Parathyroid adenoma (tissue), 2 donors: Measurements from ENCODE around the gene ASCL2.

Source experiments
- H2AFZ ChIP-seq: fragments of 300-600 bp; sonication (generic); one replicate; pipeline ENCODE4 v1.7.0; 2017; ENCODE audit warnings: antibody characterized with exemption, mild to moderate bottlenecking
- H3K27ac ChIP-seq: fragments of 300-600 bp; sonication (generic); one replicate; pipeline ENCODE4 v1.7.0; 2017
- H3K27me3 ChIP-seq: fragments of 300-600 bp; sonication (generic); one replicate; pipeline ENCODE4 v1.7.0; 2017; ENCODE audit warnings: low read length; ENCODE audit not compliant: control insufficient read depth, insufficient read depth
- H3K36me3 ChIP-seq: fragments of 300-600 bp; sonication (generic); one replicate; pipeline ENCODE4 v1.7.0; 2017; ENCODE audit warnings: low read length; ENCODE audit not compliant: control insufficient read depth, insufficient read depth
- H3K4me1 ChIP-seq: fragments of 300-600 bp; sonication (generic); one replicate; pipeline ENCODE4 v1.7.0; 2017; ENCODE audit warnings: control low read depth
- H3K4me2 ChIP-seq: fragments of 300-600 bp; sonication (generic); one replicate; pipeline ENCODE4 v1.7.0; 2017; ENCODE audit warnings: low read length
- H3K4me3 ChIP-seq: fragments of 300-600 bp; sonication (generic); one replicate; pipeline ENCODE4 v1.7.0; 2017; ENCODE audit warnings: low read depth, low read length
- H3K79me2 ChIP-seq: fragments of 300-600 bp; sonication (generic); one replicate; pipeline ENCODE4 v1.7.0; 2017; ENCODE audit warnings: control low read depth
- H3K9ac ChIP-seq: fragments of 300-600 bp; sonication (generic); one replicate; pipeline ENCODE4 v1.7.0; 2017; ENCODE audit warnings: mild to moderate bottlenecking
- H3K9me3 ChIP-seq: fragments of 300-600 bp; sonication (generic); one replicate; pipeline ENCODE4 v1.7.0; 2017; ENCODE audit warnings: low read length; ENCODE audit not compliant: control insufficient read depth
- TF ChIP-seq, protein P1 (sequence below): fragments of 300-600 bp; sonication (generic); IDR thresholded peaks from one replicate; pipeline ENCODE4 v1.7.0; 2017; ENCODE audit warnings: antibody characterized with exemption, mild to moderate bottlenecking
- donor health status: primary hyperparathyroidism.

Gene ASCL2

DNA sequence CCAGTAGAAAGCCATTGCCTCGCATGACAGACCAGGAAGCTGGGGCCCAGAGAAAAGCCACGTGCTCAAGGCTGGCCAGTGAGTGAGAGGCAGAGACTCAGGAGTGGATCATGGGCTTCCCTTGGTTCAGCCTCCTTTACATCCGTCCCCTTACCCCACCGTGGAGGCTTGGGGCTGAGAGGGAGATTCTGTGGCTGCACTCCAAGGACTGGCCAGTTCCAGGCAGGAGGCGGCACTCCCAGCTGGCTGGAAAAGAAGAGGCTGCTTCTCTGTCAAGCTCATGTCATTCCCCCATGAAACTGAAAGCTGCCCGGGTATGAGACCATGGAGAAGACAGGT is 6.6 kb upstream of the ASCL2 start:
- Histone ChIP-seq H3K9ac (no peak overlapping the region), H3K27me3 (no peaks in the 10 kb centered on the region), H3K36me3 (no peaks in the 10 kb centered on the region), H3K9me3 (no peaks in the 10 kb centered on the region), H3K4me2 (no peak overlapping the region), H3K4me3 (no peak overlapping the region), H2AFZ (no peak overlapping the region), H3K79me2 (no peaks in the 10 kb centered on the region), H3K4me1 (no peaks in the 10 kb centered on the region), H3K27ac (no peak overlapping the region)
- TF ChIP-seq, protein P1, sequence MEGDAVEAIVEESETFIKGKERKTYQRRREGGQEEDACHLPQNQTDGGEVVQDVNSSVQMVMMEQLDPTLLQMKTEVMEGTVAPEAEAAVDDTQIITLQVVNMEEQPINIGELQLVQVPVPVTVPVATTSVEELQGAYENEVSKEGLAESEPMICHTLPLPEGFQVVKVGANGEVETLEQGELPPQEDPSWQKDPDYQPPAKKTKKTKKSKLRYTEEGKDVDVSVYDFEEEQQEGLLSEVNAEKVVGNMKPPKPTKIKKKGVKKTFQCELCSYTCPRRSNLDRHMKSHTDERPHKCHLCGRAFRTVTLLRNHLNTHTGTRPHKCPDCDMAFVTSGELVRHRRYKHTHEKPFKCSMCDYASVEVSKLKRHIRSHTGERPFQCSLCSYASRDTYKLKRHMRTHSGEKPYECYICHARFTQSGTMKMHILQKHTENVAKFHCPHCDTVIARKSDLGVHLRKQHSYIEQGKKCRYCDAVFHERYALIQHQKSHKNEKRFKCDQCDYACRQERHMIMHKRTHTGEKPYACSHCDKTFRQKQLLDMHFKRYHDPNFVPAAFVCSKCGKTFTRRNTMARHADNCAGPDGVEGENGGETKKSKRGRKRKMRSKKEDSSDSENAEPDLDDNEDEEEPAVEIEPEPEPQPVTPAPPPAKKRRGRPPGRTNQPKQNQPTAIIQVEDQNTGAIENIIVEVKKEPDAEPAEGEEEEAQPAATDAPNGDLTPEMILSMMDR: no peak

DNA sequence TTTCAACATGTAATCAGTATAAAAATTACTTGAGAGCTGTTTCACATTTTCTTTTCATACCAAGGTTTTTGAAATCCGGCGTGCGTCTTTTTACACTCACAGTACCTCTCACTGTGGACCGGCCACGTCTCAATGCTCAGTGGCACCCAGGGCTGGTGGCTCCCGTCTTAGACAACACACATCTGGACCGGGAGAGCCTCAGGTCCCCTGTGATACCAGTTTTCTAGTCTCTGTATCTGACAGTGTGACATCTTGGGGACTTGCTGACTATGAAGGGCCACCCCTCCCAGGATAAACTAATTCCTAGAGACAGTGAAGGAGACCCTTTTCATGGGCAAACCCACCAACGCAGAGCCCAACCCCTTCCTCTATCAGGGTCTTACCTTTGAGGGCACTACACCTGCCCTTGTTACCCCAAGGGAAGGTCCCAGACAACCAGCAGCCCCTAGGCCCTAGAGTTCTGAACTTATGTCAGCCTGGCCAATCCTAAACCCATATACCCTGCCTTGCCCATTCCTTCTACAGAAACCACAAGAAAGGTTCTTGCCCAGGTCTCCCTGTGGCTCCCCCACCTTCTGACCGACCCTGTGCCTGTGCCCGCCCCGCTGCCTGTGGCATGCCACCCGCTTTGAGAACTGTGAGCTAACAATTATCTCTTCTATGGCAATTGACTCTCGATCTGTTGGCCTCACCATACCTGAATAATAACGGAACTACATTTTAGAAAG is 6.1 kb upstream of the ASCL2 start:
- Histone ChIP-seq H3K4me3 (no peak overlapping the region), H3K4me2 (no peak overlapping the region), H3K9ac (no peak overlapping the region), H3K27me3 (no peaks in the 10 kb centered on the region), H3K9me3 (no peaks in the 10 kb centered on the region), H3K27ac (no peak overlapping the region), H3K79me2 (no peaks in the 10 kb centered on the region), H3K4me1 (no peaks in the 10 kb centered on the region), H3K36me3 (no peaks in the 10 kb centered on the region), H2AFZ (no peak overlapping the region)
- TF ChIP-seq, protein P1: no peak

DNA sequence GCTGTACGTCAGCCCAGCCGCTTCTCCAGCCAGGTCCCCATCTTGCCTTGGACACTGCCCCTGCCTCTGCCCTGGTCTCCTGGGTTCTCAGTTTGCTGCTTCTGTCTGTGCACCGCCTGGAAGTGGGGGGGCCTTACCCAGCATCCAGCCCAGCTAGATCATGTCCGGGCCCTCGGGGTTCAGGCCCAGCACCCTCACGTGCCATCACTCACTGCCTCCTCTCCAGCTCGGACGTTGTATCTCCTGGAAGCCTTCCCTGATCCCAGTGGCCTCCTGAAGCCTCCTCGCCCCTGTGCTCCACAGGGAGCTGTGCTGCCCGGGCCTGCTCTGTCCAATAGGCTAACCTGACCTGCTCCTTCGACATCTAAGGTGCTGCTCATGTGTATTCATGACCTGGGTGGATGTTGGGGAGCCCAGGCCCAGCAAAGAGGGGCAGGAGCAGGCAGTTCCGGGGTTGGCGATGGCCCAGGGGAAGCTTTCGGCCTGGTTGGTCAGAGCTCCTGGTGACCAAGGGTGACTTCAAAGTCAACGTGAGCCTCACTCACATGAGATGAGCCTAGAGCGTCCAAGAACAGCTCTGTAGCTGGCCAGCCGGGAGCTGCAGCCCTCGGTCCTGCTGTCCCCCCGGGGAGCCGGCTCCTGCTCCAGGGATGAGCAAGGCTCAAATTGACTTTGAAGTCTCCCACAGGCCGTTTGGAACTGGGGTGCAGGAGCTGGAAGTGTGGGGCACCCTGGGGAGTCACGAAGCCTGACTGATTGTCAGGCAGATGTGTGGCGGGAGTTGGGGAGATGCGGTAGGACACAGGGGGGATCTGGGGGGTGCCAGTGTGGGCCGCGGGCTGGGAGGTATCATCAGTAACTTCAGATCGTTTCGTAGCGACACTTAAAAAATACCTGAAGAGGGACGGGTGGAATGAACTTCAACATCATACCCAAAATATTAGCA is 5.2 kb upstream of the ASCL2 start:
- H3K27me3 ChIP-seq: no peaks in the 10 kb centered on the region
- no peaks in the 10 kb centered on the region for H3K4me1 ChIP-seq
- TF ChIP-seq, protein P1: no peak
- no peak overlapping the region for H3K4me3 ChIP-seq
- H3K79me2 ChIP-seq: no peaks in the 10 kb centered on the region
- no peaks in the 10 kb centered on the region for H3K9me3 ChIP-seq
- H3K27ac ChIP-seq: no peak overlapping the region
- H2AFZ ChIP-seq: no peak overlapping the region
- no peak overlapping the region for H3K4me2 ChIP-seq
- no peak overlapping the region for H3K9ac ChIP-seq
- no peaks in the 10 kb centered on the region for H3K36me3 ChIP-seq

DNA sequence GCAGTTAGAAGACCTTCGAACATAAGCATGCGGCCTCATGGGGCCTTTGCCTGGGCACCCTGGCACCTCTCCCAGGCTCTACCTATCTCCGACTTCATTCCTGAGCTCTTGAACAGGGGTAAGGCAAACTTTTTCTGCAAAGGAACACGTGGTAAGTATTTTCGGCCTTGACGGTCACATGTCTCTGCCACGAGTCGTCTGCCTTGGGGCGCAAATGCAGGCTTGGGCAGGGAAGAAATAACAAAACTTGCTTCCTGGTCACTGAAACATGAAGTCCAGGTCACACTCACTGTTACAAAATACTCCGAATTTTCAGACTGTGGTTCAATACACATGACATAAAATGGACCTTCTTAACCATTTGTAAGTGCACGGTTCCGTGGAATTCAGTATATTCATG is 3.4 kb upstream of the ASCL2 start:
- Histone ChIP-seq H3K36me3 (no peaks in the 10 kb centered on the region), H3K9ac (no peak overlapping the region), H3K4me1 (no peaks in the 10 kb centered on the region), H3K79me2 (no peaks in the 10 kb centered on the region), H3K4me3 (no peak overlapping the region), H3K4me2 (no peak overlapping the region), H3K27ac (no peak overlapping the region), H3K27me3 (no peaks in the 10 kb centered on the region), H2AFZ (no peak overlapping the region), H3K9me3 (no peaks in the 10 kb centered on the region)
- TF ChIP-seq, protein P1: no peak
